HepG2 (cell line): ENCODE data around the gene UBFD1. TPM values are rescaled to one million over a fixed set of nuclear protein-coding genes. Genes with fewer than 3 reads are reported as not detected.

ENCODE experiments used
- ASH2L ChIP-seq: fragments of 300-600, 200-600 bp; sonication (generic); IDR thresholded peaks from 2 replicates; pipeline ENCODE4 v1.7.0; 2017; ENCODE audit warnings: low read depth, mild to moderate bottlenecking, moderate library complexity, mixed read lengths, low read length; ENCODE audit not compliant: insufficient read length
- CCDC6 ChIP-seq: sonication (generic); formaldehyde crosslinking; IDR thresholded peaks from 2 replicates; pipeline ENCODE4 v1.8.1; 2022; ENCODE audit warnings: mild to moderate bottlenecking, missing genetic modification reagents, moderate library complexity
- ERF ChIP-seq: IDR thresholded peaks from 2 replicates; pipeline ENCODE4 v1.6.1; 2018; ENCODE audit warnings: missing biosample characterization, missing genetic modification reagents
- FOXO1 ChIP-seq: sonication (generic); formaldehyde crosslinking; IDR thresholded peaks from 2 replicates; pipeline ENCODE4 v1.4.0; 2020; ENCODE audit warnings: missing genetic modification reagents
- HHEX ChIP-seq: IDR thresholded peaks from 2 replicates; pipeline ENCODE4 v1.6.1; 2016; ENCODE audit warnings: control low read depth
- ISX ChIP-seq: sonication (generic); formaldehyde crosslinking; conservative IDR thresholded peaks from 2 replicates; pipeline ENCODE4 v1.5.0; 2020; ENCODE audit warnings: missing genetic modification reagents
- JDP2 ChIP-seq: sonication (generic); formaldehyde crosslinking; IDR thresholded peaks from 2 replicates; pipeline ENCODE4 v1.8.1; 2022; ENCODE audit warnings: missing genetic modification reagents, borderline replicate concordance
- JUNB ChIP-seq: sonication (generic); formaldehyde crosslinking; IDR thresholded peaks from 2 replicates; pipeline ENCODE4 v1.8.0; 2022; ENCODE audit warnings: missing genetic modification reagents, mild to moderate bottlenecking, borderline replicate concordance
- MIER2 ChIP-seq: IDR thresholded peaks from 2 replicates; pipeline ENCODE4 v1.6.1; 2016; ENCODE audit warnings: missing biosample characterization, missing genetic modification reagents
- MTA1 ChIP-seq: sonication (generic); formaldehyde crosslinking; IDR thresholded peaks from 2 replicates; pipeline ENCODE4 v1.4.0; 2020; ENCODE audit warnings: missing genetic modification reagents, mild to moderate bottlenecking, borderline replicate concordance
- NCOA1 ChIP-seq: sonication (generic); formaldehyde crosslinking; IDR thresholded peaks from 2 replicates; pipeline ENCODE4 v1.9.0; 2021; ENCODE audit warnings: missing genetic modification reagents
- NFE2 ChIP-seq: sonication (generic); formaldehyde crosslinking; IDR thresholded peaks from 2 replicates; pipeline ENCODE4 v1.4.0; 2020; ENCODE audit warnings: missing genetic modification reagents
- NFE2L1 ChIP-seq: sonication (generic); formaldehyde crosslinking; IDR thresholded peaks from 2 replicates; pipeline ENCODE4 v1.4.0; 2020; ENCODE audit warnings: missing genetic modification reagents, mild to moderate bottlenecking, borderline replicate concordance
- NFKB2 ChIP-seq: sonication (generic); formaldehyde crosslinking; IDR thresholded peaks from 2 replicates; pipeline ENCODE4 v1.4.0; 2020; ENCODE audit warnings: missing genetic modification reagents, borderline replicate concordance
- PCBP2 ChIP-seq: fragments of 200-400 bp; formaldehyde crosslinking; optimal IDR thresholded peaks from 2 replicates; pipeline ENCODE3; 2018; ENCODE audit warnings: low read length, low read depth; ENCODE audit not compliant: poor library complexity, severe bottlenecking
- U2AF1 ChIP-seq: fragments of 200-400 bp; formaldehyde crosslinking; optimal IDR thresholded peaks from 2 replicates; pipeline ENCODE3; 2017; ENCODE audit warnings: mild to moderate bottlenecking, low read depth, low read length
- YEATS2 ChIP-seq: sonication (generic); formaldehyde crosslinking; IDR thresholded peaks from 2 replicates; pipeline ENCODE4 v1.4.0; 2020; ENCODE audit warnings: missing genetic modification reagents, borderline replicate concordance
- ZBTB38 ChIP-seq: sonication (generic); formaldehyde crosslinking; IDR thresholded peaks from 2 replicates; pipeline ENCODE4 v1.5.1; 2020; ENCODE audit warnings: mild to moderate bottlenecking, missing genetic modification reagents
- ZFP37 ChIP-seq: sonication (generic); formaldehyde crosslinking; IDR thresholded peaks from 2 replicates; pipeline ENCODE4 v1.4.0; 2020; ENCODE audit warnings: missing genetic modification reagents, borderline replicate concordance
- ZFP62 ChIP-seq: sonication (generic); formaldehyde crosslinking; IDR thresholded peaks from 2 replicates; pipeline ENCODE4 v1.4.0; 2020; ENCODE audit warnings: missing genetic modification reagents
- ZNF343 ChIP-seq: sonication (generic); formaldehyde crosslinking; IDR thresholded peaks from 2 replicates; pipeline ENCODE4 v1.4.0; 2020; ENCODE audit warnings: mild to moderate bottlenecking, missing genetic modification reagents
- ZNF547 ChIP-seq: sonication (generic); formaldehyde crosslinking; IDR thresholded peaks from 2 replicates; pipeline ENCODE4 v1.5.1; 2020; ENCODE audit warnings: mild to moderate bottlenecking, missing genetic modification reagents
- ZNF652 ChIP-seq: IDR thresholded peaks from 2 replicates; pipeline ENCODE4 v1.6.1; 2016; ENCODE audit warnings: low read depth, borderline replicate concordance
- ZNF7 ChIP-seq: IDR thresholded peaks from 2 replicates; pipeline ENCODE4 v1.6.1; 2016; ENCODE audit warnings: missing biosample characterization, missing genetic modification reagents
- ZNF737 ChIP-seq: sonication (generic); formaldehyde crosslinking; IDR thresholded peaks from 2 replicates; pipeline ENCODE4 v1.5.0; 2020; ENCODE audit warnings: missing genetic modification reagents, mild to moderate bottlenecking, borderline replicate concordance
- polyA plus RNA-seq, 8 experiments: library from polyadenylated mRNA; depleted of rRNA in 3 of 8; stranded (reverse) in 7 of 8; unstranded in 1 of 8; fragments of >200 nt; fragmentation: Illumina TruSeq in 4 of 8; extraction: Trizol in 4 of 8; gene quantifications; 2 replicates each; pipeline versions ENCODE4 v1.2.1 to v1.2.3, GENCODE V29; 2011 to 2016; ENCODE audit warnings: low read depth in 4 of 8, missing spikeins in 1 of 8, mixed read lengths in 1 of 8; ENCODE audit not compliant: insufficient read depth in 1 of 8
- total RNA-seq, 5 experiments: library from RNA; depleted of rRNA; stranded (reverse); fragments of >200 nt; fragmentation: Illumina TruSeq; extraction: Trizol; gene quantifications; 2 replicates each; pipeline ENCODE4 v1.2.3, GENCODE V29; 2016; ENCODE audit warnings: low read depth in 1 of 5
- TF ChIP-seq, protein P1 (sequence below): sonication (generic); formaldehyde crosslinking; IDR thresholded peaks from 2 replicates; pipeline ENCODE4 v1.4.0; 2020; ENCODE audit warnings: missing genetic modification reagents
- TF ChIP-seq, protein P2 (sequence below): IDR thresholded peaks from 2 replicates; pipeline ENCODE4 v1.6.1; 2012; ENCODE audit warnings: inconsistent platforms
- TF ChIP-seq, protein P3 (sequence below): sonication (generic); formaldehyde crosslinking; IDR thresholded peaks from 2 replicates; pipeline ENCODE4 v1.5.0; 2020; ENCODE audit warnings: mild to moderate bottlenecking, low read depth, missing genetic modification reagents, borderline replicate concordance
- TF ChIP-seq, protein P4 (sequence below): sonication (generic); formaldehyde crosslinking; IDR thresholded peaks from 2 replicates; pipeline ENCODE4 v1.4.0; 2020; ENCODE audit warnings: mild to moderate bottlenecking, low read depth, missing genetic modification reagents

The UBFD1 gene
- total and polyA plus RNA-seq, 2 of the 13 experiments (the other 11 are each of a cell fraction or from before 2014, with no cell fraction given): 100 to 111 TPM

DNA sequence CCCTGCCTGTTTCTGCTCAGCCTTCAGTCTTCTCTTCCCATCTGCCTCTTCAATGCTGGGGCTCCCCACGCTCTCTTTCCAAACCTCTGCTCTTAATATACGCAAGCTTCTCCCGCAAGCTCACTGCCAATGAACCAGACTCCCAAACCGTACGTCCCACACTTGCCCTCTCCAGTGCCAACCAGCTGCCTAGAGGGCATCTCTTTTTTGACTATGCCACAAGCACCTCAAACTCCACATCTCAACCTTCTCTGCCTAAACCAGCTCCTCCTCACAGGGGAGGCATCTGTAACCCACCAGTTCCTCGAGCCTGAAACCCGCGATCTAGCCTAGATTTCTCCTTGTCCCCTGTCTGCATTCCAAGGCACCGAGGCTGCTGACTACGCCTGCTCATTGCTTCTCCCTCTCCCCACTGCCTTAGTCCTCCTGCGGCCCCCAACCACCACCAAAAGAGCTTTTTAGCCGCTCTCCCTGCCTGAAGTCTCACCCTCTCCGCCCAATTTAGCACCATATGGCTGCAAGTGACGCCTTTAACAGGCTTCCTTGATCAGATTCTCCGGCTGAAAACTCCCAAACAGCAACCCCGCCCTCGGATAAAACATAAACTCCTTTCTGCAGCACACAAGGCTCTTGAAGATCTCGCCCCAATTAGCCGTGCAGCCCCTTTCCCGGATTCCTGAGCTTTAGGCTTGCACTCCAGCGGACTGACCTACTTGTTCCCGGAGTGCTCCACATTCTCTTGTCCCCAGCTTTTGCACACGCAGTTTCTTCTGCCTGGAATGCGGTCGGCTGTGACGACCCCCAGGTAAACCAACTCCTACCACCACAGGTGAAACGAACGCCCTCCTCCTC lies 48.7 kb upstream of the UBFD1 start (continued):
- TF ChIP-seq, protein P1, sequence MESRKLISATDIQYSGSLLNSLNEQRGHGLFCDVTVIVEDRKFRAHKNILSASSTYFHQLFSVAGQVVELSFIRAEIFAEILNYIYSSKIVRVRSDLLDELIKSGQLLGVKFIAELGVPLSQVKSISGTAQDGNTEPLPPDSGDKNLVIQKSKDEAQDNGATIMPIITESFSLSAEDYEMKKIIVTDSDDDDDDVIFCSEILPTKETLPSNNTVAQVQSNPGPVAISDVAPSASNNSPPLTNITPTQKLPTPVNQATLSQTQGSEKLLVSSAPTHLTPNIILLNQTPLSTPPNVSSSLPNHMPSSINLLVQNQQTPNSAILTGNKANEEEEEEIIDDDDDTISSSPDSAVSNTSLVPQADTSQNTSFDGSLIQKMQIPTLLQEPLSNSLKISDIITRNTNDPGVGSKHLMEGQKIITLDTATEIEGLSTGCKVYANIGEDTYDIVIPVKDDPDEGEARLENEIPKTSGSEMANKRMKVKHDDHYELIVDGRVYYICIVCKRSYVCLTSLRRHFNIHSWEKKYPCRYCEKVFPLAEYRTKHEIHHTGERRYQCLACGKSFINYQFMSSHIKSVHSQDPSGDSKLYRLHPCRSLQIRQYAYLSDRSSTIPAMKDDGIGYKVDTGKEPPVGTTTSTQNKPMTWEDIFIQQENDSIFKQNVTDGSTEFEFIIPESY (CRISPR knock-in tag): 0 out of 2 replicates have a peak, but pooled peaks have one; percentile 12
- TF ChIP-seq, protein P2, sequence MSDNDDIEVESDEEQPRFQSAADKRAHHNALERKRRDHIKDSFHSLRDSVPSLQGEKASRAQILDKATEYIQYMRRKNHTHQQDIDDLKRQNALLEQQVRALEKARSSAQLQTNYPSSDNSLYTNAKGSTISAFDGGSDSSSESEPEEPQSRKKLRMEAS: 0 out of 2 replicates have a peak, but pooled peaks have one; percentile 16
- TF ChIP-seq ZNF652 (CRISPR knock-in tag) (no peak), MIER2 (no peak), PCBP2 (no peak), ZFP62 (CRISPR knock-in tag) (no peak), U2AF1 (no peak), ZFP37 (CRISPR knock-in tag) (no peak), YEATS2 (CRISPR knock-in tag) (no peak), NFE2L1 (CRISPR knock-in tag) (no peak), JUNB (CRISPR knock-in tag) (0 out of 2 replicates have a peak, but pooled peaks have one; percentile 31), CCDC6 (CRISPR knock-in tag) (no peak), HHEX (CRISPR knock-in tag) (no peak), NFKB2 (0 out of 2 replicates have a peak, but pooled peaks have one; percentile 11), ZNF7 (0 out of 2 replicates have a peak, but pooled peaks have one; percentile 3), ZNF547 (CRISPR knock-in tag) (peak; percentile 67; the same call in 1 of the 2 replicates), NFE2 (no peak), ISX (CRISPR knock-in tag) (no peak), NCOA1 (CRISPR knock-in tag) (no peak), ZBTB38 (CRISPR knock-in tag) (peak; percentile 68), ZNF737 (CRISPR knock-in tag) (0 out of 2 replicates have a peak, but pooled peaks have one; percentile 28), FOXO1 (CRISPR knock-in tag) (no peak), ERF (CRISPR knock-in tag) (no peak), ZNF343 (CRISPR knock-in tag) (no peak), JDP2 (CRISPR knock-in tag) (no peak), ASH2L (peak; percentile 37), MTA1 (CRISPR knock-in tag) (no peak)
- TF ChIP-seq, protein P3, sequence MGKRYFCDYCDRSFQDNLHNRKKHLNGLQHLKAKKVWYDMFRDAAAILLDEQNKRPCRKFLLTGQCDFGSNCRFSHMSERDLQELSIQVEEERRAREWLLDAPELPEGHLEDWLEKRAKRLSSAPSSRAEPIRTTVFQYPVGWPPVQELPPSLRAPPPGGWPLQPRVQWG (CRISPR knock-in tag): no peak
- TF ChIP-seq, protein P4, sequence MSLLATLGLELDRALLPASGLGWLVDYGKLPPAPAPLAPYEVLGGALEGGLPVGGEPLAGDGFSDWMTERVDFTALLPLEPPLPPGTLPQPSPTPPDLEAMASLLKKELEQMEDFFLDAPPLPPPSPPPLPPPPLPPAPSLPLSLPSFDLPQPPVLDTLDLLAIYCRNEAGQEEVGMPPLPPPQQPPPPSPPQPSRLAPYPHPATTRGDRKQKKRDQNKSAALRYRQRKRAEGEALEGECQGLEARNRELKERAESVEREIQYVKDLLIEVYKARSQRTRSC (CRISPR knock-in tag): no peak
